ENCODE results near the gene AIDA. TPM values are rescaled to one million over a fixed set of nuclear protein-coding genes. Genes with fewer than 3 reads are reported as not detected.

The AIDA gene
- total and polyA plus RNA-seq, 2 experiments from 2014 or later: 25.7 to 34.4 TPM

DNA sequence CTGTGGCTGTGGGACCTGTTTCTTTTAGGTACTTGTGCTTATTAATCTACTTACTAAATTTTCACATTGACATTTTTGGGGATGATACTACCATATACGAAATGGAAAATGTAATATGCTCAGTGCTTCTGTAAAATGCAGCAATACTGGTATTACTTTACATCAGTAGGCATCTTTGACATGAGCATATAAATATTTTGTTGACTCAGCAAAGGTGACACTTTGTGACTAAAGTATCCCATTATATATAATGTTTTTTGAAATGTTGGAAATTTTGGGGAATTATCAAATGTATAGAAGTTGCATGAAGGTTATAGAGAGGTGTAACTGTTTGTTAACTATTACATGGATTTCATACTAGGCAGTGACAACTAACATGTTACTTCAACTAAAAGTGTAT, 22.4 kb upstream of the AIDA start:
- DNase-seq (ENCODE audit: low spot score): no peak
- 97% methylated on average over 1 of the region's 1 CpG for WGBS (ENCODE audit: low lambda C conversion rate, missing lambda C conversion rate)
- Histone ChIP-seq H3K4me1 (ENCODE audit: insufficient read depth) (no peaks in the 10 kb centered on the region), H3K27ac (no peak overlapping the region), H3K4me2 (no peak overlapping the region), H3K36me3 (replicated peaks; ENCODE audit: insufficient read depth, low read depth) (no peaks in the 10 kb centered on the region), H3K9me3 (ENCODE audit: low read depth) (no peaks in the 10 kb centered on the region), H3K79me2 (no peaks in the 10 kb centered on the region), H4K20me1 (ENCODE audit: insufficient read depth, poor library complexity, severe bottlenecking) (no peaks in the 10 kb centered on the region), H3K9me2 (replicated peaks; ENCODE audit: insufficient read depth) (no peaks in the 10 kb centered on the region), H2AFZ (no peak overlapping the region), H3K4me3 (no peak overlapping the region), H3K27me3 (no peaks in the 10 kb centered on the region)
- no peak for TF ChIP-seq EZH2 (IDR thresholded peaks at IDR 0.05; ENCODE audit: borderline replicate concordance)
- TF ChIP-seq, protein P1, sequence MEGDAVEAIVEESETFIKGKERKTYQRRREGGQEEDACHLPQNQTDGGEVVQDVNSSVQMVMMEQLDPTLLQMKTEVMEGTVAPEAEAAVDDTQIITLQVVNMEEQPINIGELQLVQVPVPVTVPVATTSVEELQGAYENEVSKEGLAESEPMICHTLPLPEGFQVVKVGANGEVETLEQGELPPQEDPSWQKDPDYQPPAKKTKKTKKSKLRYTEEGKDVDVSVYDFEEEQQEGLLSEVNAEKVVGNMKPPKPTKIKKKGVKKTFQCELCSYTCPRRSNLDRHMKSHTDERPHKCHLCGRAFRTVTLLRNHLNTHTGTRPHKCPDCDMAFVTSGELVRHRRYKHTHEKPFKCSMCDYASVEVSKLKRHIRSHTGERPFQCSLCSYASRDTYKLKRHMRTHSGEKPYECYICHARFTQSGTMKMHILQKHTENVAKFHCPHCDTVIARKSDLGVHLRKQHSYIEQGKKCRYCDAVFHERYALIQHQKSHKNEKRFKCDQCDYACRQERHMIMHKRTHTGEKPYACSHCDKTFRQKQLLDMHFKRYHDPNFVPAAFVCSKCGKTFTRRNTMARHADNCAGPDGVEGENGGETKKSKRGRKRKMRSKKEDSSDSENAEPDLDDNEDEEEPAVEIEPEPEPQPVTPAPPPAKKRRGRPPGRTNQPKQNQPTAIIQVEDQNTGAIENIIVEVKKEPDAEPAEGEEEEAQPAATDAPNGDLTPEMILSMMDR (IDR thresholded peaks at IDR 0.05; ENCODE audit: poor library complexity): no peak
- no peak for TF ChIP-seq EZH2phosphoT487 (IDR thresholded peaks at IDR 0.05; ENCODE audit: low read depth, severe bottlenecking, unreplicated experiment)

DNA sequence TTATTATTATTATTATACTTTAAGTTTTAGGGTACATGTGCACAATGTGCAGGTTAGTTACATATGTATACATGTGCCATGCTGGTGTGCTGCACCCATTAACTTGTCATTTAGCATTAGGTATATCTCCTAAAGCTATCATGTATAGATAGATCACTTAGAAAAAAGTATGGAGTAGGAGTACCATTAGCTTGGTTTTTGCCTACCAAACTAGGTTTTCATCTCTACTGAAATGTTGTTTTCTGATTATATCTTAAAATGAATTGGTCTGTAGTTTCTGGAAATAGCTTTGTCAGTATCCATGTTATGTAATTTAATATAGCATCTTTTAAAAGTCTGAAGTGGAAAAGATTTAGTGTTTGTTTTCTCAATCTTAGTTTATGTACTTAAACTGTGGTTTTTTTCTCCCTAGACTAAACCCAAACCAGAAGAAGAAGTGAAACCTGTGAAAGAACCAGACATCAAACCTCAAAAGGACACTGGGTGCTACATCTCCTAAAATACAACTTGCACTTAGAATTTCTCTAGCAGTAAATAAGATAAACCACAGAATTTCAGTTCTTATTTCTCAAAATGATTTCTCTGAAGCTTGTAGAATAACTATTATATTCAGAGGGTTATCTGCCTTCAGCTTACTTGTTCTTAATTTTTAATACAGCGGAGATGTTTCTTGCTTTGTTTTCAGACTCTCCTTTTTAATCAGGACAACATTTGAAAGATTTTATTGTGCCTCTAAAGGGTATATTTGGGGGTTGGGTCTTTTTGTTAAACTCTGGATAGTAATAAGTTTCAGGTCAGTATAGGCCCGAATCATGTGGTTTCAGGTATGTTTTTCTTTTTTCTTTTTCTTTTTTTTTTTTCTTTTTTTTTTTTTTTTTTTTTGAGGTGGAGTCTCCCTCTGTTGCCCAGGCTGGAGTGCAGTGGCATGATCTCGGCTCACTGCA, 20.2 kb upstream of the AIDA start:
- WGBS (ENCODE audit: low lambda C conversion rate, missing lambda C conversion rate): 100% methylated on average over 3 of the region's 3 CpGs
- H3K79me2 ChIP-seq: no peaks in the 10 kb centered on the region
- H3K27ac ChIP-seq: no peak overlapping the region
- TF ChIP-seq EZH2 (IDR thresholded peaks at IDR 0.05; ENCODE audit: borderline replicate concordance) (no peak), EZH2phosphoT487 (IDR thresholded peaks at IDR 0.05; ENCODE audit: low read depth, severe bottlenecking, unreplicated experiment) (no peak)
- TF ChIP-seq, protein P1 (IDR thresholded peaks at IDR 0.05; ENCODE audit: poor library complexity): no peak
- H3K9me3 ChIP-seq (ENCODE audit: low read depth): no peaks in the 10 kb centered on the region
- no peaks in the 10 kb centered on the region for H3K4me1 ChIP-seq (ENCODE audit: insufficient read depth)
- no peak overlapping the region for H3K4me3 ChIP-seq
- no peaks in the 10 kb centered on the region for H3K27me3 ChIP-seq
- peaks cover 9% of the 10 kb centered on the region for H3K36me3 ChIP-seq (replicated peaks; ENCODE audit: insufficient read depth, low read depth)
- H4K20me1 ChIP-seq (ENCODE audit: insufficient read depth, poor library complexity, severe bottlenecking): no peaks in the 10 kb centered on the region
- no peaks in the 10 kb centered on the region for H3K9me2 ChIP-seq (replicated peaks; ENCODE audit: insufficient read depth)
- H3K4me2 ChIP-seq: no peak overlapping the region
- H2AFZ ChIP-seq: no peak overlapping the region
- DNase-seq (ENCODE audit: low spot score): no peak

DNA sequence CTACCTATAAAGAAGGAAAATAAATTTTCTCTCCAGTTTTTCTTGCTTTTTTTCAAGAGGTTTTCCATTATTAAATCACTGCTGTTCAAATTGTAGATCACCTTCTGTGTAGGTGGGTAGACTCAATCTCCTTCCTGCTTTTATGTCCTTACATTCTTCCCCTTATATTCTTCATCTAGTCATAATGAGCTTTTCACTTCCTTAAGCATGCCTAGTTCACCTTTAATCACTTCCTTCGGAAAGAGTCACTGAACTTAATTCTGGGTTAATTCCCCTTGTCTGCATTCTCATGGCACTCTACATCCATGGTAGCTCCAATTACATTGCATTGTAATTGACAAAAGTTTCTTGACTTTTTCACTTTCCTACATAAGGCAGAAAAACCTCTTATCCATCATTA, 18.6 kb upstream of the AIDA start:
- WGBS (ENCODE audit: low lambda C conversion rate, missing lambda C conversion rate): 100% methylated on average over 1 of the region's 1 CpG
- Histone ChIP-seq H3K9me2 (replicated peaks; ENCODE audit: insufficient read depth) (no peaks in the 10 kb centered on the region), H3K4me1 (ENCODE audit: insufficient read depth) (no peaks in the 10 kb centered on the region), H2AFZ (no peak overlapping the region), H3K79me2 (no peaks in the 10 kb centered on the region), H3K4me2 (no peak overlapping the region), H3K27ac (no peak overlapping the region), H3K27me3 (no peaks in the 10 kb centered on the region), H3K9me3 (ENCODE audit: low read depth) (no peaks in the 10 kb centered on the region), H3K36me3 (replicated peaks; ENCODE audit: insufficient read depth, low read depth) (peaks cover 9% of the 10 kb centered on the region), H3K4me3 (no peak overlapping the region), H4K20me1 (ENCODE audit: insufficient read depth, poor library complexity, severe bottlenecking) (no peaks in the 10 kb centered on the region)
- no peak for DNase-seq (ENCODE audit: low spot score)
- TF ChIP-seq EZH2 (IDR thresholded peaks at IDR 0.05; ENCODE audit: borderline replicate concordance) (no peak), EZH2phosphoT487 (IDR thresholded peaks at IDR 0.05; ENCODE audit: low read depth, severe bottlenecking, unreplicated experiment) (no peak)
- TF ChIP-seq, protein P1 (IDR thresholded peaks at IDR 0.05; ENCODE audit: poor library complexity): no peak

Data from hepatocyte (in vitro differentiated cells).